ELF-1 (cell line): ENCODE data around the gene FPR3.
A peak's percentile ranks its signal among the peaks of the same experiment; 100 is the strongest.
"Not testable (repeated sequence)": the region's sequence is repeated elsewhere in the genome, so short reads cannot be mapped to it uniquely, and the experiment has no call there.

Experiments
- DNase-seq: peaks from one replicate; pipeline ENCODE4 v3.0.0-alpha.2; 2016; ENCODE audit warnings: low read depth, low spot score

FPR3 gene

DNA sequence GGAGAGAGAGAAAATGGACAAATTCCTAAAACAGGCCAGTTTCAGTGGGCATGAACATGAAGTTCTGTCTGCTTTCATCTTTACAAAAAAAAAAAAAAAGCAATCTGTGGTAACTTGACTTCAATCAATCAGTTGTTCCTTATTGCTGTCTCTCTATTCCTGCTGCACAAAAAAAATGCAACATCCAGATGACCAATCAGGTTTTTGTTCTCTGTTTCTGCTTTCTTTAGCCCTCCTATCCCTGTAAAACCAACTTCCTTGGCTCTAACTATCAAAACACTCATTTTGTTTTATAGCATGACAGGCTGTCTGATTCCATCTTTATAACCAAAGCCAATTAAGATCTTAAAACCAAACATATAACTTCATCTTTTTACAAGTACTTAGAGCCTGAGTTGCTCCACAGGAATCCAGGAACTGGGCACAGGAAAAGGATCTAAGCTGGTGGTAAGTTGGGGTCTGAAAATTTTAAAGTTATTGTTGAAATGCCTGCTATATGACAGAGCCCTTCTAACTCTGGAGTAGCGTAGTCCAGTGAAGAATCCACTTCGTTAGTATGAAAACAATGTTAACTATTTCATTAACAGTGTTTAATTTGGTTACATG lies at the start of gene FPR3:
Gene FPR3, plus strand, starts transcription at position 273 of the 606 bp plus-strand sequence. CDS start 28,592 bp downstream, outside the sequence.
- no peak for DNase-seq

DNA sequence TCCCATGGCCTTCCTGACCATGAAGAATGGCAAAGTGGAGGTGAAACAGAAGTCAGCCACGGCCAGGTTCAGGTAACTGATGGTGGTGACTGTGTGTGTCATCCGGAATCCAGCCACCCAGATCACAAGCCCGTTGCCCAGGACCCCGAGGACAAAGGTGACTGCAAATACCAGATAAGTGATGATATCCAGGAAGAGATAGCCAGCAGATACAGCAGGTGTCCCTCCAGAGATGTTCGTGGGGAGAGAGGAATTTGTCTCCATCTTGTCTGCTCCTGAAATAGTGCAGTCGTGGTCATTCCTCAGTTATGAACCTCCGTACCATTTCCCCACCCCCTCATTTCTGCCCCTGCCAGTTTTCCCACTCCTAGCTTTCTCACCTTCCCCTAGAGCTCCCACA lies 48.2 kb upstream of the FPR3 start:
- no peak for DNase-seq

- no peak for DNase-seq
Observed at GRCh38 chr19:51749979-51750378, 45.0 kb upstream of the FPR3 start.

DNA sequence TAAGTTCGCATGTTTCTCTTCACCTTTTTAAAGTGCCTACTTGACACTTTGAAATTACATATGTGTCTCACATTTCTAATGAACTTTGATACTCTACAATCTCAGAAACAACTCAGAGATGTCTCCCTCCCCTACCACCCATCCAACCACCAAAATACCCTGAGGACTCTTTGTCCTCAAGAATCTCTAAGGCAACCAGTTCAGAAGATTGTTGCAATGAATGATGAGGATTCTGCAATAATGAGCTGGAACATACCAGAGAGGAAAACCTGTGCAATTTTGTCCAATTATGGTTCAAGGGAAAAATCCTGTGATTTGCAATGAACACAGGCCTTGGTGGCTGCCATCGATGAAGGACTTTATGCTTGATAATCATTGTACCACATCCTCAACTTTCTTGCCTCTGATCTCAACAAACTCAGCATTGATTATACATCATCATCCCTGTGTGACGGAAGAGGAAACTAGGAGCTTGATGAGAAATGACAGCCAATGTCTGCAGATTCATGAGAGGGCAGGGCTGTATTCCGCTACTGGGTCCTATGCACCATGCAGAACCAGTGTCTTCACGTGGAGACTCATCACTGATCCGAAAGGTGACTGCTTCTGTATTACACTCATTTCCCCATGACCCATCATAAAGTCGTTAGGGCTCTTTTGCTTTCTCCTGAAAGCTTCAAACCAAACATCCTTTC lies 44.4 kb upstream of the FPR3 start:
- DNase-seq: no peak

DNA sequence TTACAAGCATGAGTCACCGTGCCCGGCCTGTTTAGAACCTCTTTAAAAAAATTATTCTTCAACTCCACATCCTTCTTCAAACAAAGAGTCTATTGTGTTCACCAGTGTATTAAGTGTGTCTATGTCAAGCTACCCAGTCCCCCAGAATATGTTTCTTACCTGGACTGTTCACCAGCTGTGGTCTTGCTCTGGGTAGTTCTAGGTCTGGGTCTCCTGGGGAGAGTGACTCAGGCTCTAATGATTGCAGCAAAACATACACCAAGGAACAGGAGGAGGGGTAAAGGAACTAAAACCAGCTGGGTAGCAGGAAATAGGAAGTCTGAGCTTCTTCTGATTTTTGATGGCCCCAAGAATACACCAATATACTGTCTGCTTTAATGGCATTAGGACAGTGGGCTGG lies 43.3 kb upstream of the FPR3 start, which contains the start of gene FPR1:
Gene FPR1, minus strand, starts transcription at position 224 of the 400 bp plus-strand sequence. CDS start 4,884 bp downstream, outside the sequence.
- no peak for DNase-seq

DNA sequence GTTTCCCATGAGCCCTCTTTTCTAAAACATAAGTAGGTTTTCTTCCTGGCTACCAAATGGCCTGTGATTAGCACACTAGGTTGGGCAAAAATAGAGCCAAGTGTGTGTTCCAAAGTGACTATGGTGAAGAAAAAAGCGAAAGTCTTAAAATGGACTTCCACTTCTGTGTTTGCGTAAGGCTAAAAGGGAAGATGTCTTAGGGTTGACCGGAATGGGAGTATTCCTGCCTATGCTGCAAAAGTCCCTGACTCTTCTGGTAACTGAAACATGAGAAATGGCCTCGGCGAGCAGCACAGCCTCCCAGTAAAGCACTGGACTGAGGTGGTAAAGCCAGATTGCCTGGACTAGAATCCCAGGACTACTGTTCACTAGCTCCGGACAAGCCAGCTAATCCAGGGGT lies 40.8 kb upstream of the FPR3 start:
- no peak for DNase-seq

GRCh38 chr19:51754770-51755169 lies 40.2 kb upstream of the FPR3 start:
- DNase-seq: no peak

DNA sequence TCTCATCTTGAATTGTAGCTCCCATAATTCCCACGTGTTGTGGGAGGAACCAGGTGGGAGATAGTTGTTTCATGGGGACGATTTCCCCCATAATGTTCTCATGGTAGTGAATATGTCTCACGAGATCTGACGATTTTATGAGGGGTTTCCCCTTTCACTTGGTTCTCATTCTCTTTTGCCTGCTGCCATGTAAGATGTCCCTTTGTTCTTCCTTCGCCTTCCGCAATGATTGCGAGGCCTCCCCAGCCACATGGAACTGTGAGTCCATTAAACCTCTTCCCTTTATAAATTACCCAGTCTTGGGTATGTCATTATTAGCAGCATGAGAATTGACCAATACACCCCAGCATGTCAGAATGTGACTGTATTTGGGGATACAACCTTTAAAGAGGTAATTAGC lies 39.4 kb upstream of the FPR3 start:
- DNase-seq: no peak

DNA sequence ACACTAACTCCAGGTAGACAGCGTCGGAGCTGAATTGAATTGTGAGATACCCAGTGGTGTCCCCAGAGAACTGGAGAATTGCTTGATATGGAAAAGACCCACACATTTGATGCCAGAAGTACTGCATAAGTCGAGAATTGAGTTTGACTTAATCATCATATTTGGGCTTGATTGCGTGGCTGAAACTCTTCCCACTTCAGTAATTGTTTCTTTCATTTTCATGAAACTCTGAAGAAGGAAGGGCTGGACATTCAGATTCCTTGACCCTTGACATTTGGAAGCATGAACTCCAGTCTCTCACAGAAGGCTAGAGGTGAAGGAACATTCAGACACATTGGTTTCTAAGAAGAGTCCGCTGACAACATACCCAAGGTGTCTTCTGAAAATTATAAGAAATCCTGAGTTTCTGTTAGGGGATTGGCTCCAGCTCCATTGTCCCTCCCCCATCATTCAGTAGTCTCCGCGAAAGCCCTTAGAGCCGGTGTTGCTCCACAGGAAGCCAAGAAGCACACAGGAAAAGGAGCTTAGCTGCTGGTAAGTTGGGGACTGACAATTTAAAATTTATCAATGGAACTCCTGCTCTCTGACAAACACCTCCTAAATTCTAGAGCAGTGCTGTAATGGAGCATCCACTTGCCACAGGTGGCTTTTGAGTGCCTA lies 34.1 kb upstream of the FPR3 start, which contains the start of gene FPR2:
Gene FPR2, plus strand, starts transcription at position 484 of the 660 bp plus-strand sequence. CDS start 7,479 bp downstream, outside the sequence.
- DNase-seq: no peak

DNA sequence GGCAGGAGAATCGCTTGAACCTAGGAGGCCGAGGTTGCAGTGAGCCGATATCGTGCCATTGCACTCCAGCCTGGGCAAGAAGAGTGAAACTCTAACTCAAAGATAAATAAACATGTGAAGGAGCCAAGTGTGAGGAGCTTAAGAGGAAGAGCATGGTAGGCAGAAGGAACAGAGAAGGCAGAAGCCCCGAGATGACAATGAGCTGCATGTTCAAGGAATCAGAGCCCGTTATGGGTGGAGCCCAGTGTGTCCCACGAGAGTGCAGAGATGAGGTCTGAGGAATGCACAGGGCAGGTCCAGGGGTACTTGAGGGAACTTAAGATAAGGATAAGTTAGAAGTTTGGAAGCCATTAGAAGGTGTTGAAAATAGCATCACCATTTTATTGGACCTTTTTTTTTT lies 33.3 kb upstream of the FPR3 start:
- DNase-seq: no peak

DNA sequence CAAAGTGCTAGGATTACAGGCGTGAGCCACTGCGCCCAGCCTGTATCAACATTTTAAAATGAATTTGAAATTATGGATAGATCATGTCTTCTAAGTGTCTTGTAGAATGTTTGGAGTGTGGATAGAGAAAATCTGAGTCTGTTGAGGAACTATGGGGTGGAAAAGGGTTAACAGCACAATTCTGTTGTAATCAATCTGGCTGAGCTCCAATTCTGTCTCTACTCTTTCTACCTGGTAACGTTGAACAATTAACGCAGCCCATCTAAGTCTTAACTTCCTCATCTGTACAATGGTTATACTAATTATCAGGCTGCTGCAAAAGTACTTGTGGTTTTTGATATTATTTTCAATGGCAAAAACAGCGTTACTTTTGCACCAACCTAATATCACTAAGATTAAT lies 29.9 kb upstream of the FPR3 start:
- DNase-seq: no peak

- DNase-seq: no peak
Observed at GRCh38 chr19:51766461-51766860, 28.5 kb upstream of the FPR3 start.

DNA sequence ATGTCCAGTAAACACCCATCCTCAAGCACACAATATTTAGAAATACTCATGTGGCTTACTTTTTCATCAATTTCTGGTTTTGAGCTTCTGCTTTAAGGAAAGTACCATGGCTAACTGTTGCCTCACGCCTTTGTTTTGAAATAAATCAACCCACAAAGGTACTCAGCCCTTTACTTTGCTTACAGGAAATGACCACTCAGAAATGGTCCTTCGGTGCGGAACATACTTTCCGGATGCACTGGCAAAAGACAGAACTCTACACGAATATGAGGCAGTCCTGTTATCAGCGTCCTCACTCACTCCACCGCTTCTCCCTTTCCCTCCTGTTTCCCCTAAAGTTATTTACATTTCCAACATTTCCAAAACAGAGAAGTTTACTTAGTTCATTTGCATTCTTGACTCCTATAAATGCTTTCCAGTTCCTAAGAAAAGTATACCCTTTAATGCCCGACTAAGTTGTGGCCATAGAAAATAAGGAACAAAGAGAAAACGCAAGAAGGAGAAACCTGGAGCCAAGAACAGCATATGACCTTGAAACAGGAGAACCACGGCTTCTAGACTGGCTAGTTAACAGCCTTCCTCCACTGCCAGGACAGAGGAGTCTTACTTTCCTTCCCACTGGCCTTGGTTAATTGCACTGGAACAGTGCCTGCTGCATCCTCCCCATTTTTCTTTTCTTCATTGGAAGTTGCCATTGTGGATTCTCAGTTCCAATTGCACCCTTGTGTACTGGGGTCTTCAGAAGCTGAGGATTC lies 23.4 kb upstream of the FPR3 start:
- DNase-seq: no peak

DNA sequence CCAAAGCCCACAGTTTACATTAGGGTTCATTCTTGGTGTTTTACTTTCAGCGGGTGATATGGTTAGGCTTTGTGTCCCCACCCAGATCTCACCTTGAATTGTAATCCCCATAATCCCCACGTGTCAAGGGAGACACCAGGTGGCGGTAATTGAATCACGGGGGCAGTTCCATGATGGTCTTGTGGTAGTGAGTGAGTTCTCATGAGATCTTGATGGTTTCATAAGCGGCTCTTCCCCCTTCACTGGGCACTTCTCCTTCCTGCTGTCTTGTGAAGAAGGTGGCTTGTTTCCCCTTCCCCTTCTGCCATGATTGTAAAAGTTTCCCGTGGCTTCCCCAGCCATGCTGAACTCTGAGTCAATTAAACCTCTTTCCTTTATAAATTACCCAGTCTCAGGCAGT lies 22.0 kb upstream of the FPR3 start:
- no peak for DNase-seq

DNA sequence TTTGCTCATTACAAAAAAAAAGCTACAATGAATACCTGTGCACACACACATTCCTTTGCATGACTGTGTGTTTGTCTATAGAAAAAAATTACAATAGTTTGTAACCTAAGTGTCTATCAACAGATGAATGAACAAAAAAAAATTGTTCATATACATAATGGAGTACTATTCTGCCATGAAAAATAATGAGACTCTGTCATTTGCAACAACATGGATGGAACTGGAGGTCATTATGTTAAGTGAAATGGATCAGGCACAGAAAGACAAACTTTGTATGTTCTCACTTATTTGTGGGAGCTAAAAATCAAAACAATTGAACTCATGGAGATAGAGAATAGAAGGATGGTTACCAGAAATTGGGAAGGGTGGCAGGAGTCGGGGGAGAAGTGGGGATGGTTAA lies 18.4 kb upstream of the FPR3 start:
- DNase-seq: not testable (repeated sequence)

GRCh38 chr19:51777570-51778462 lies 17.1 kb upstream of the FPR3 start:
- peak; percentile 82 for DNase-seq

GRCh38 chr19:51779181-51779580 lies 15.8 kb upstream of the FPR3 start:
- DNase-seq: no peak

DNA sequence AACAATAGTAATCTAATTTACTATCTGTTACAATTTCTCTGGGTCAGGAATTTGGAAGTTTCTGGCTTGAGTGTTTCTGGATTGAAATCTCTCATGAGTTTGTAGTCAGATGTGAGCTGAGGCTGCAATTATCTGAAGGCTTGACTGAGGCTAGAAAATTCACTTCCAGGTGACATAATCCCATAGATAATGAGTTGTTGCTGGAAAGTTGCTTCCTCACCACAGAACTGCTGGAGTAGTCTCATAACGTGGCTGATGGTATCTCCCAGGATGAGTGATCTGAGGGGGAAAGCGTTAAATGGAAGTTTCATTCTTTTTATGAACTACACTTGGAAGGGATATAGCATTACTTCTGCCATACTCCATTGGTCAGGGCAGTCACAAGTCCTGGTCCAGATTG lies 15.3 kb upstream of the FPR3 start:
- no peak for DNase-seq

- no peak for DNase-seq
Observed at GRCh38 chr19:51780270-51780669, 14.7 kb upstream of the FPR3 start.

- DNase-seq: no peak
Observed at GRCh38 chr19:51781999-51782398, 13.0 kb upstream of the FPR3 start.

DNA sequence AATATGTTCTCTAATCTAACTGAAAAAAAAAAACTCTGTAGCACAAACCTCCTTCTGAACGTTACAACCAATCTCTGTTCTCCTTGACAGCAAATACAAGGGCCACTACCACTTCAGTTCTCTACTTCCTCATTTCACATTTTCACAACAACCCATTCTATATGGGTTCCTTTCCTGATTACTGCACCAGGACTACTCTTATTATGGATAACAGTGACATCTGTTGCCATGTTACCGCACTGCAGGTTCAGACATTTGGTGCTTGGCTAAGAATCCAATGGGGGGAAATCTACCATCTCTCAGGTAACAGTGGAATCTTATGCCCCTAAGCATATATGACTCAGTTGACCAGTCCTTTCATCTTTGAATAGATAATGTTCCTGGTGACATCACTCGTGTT lies 11.6 kb upstream of the FPR3 start:
- peak; percentile 17 for DNase-seq
